Measurements from ENCODE around the gene C1orf159.

Gene C1orf159

GRCh38 chr1:1054099-1054700 is 61.7 kb downstream of the C1orf159 start:
- no peak overlapping the region for H2BK15ac ChIP-seq (replicated peaks; ENCODE audit: low read depth)
- H3K4me2 ChIP-seq (ENCODE audit: low read length) = no peak overlapping the region
- peaks cover 4% of the 10 kb centered on the region for H3K36me3 ChIP-seq (ENCODE audit: control insufficient read depth, insufficient read depth, low read length)
- WGBS (ENCODE audit: extremely low coverage, insufficient coverage, low lambda C conversion rate) = no CpG with 5 or more reads among the region's 18 CpGs
- no peak overlapping the region for H4K5ac ChIP-seq (ENCODE audit: low read length)
- no peak overlapping the region for H2BK120ac ChIP-seq (ENCODE audit: low read depth, low read length)
- no peak overlapping the region for H3K4me3 ChIP-seq (ENCODE audit: low read length)
- no peak overlapping the region for H3K9ac ChIP-seq (ENCODE audit: low read length)
- H3K79me1 ChIP-seq (ENCODE audit: low read length) = no peaks in the 10 kb centered on the region
- H3K4ac ChIP-seq (ENCODE audit: low read depth, low read length) = no peak overlapping the region
- H3K79me2 ChIP-seq (ENCODE audit: control insufficient read depth, insufficient read depth, low read length) = no peaks in the 10 kb centered on the region
- H2AK5ac ChIP-seq (ENCODE audit: low read length) = no peak overlapping the region
- DNase-seq = no peak
- no peak overlapping the region for H4K8ac ChIP-seq (ENCODE audit: low read depth, low read length)
- H3K18ac ChIP-seq (ENCODE audit: low read length) = no peak overlapping the region
- no peaks in the 10 kb centered on the region for H3K4me1 ChIP-seq (ENCODE audit: control insufficient read depth, low read depth, low read length)
- H3K56ac ChIP-seq (ENCODE audit: low read length) = no peak overlapping the region
- no peak overlapping the region for H2BK5ac ChIP-seq (ENCODE audit: low read length)
- no peaks in the 10 kb centered on the region for H3K27me3 ChIP-seq (ENCODE audit: insufficient read depth, low read length, poor library complexity)
- H3K27ac ChIP-seq (ENCODE audit: low read depth, low read length) = no peak overlapping the region
- H3K23ac ChIP-seq (ENCODE audit: low read length) = no peak overlapping the region

DNA sequence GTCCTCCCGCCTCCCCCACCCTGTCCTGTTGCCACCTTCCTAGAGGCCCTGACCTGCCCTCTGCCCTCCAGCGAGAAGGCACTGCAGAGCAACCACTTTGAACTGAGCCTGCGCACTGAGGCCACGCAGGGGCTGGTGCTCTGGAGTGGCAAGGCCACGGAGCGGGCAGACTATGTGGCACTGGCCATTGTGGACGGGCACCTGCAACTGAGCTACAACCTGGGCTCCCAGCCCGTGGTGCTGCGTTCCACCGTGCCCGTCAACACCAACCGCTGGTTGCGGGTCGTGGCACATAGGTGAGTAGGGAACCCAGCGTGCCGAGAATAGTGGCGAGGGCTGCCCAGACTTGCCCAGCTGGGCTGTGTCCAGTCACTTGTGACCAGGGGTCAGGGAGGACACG is 62.2 kb downstream of the C1orf159 start:
- Histone ChIP-seq H3K23ac (ENCODE audit: low read length) (no peak overlapping the region), H3K27ac (ENCODE audit: low read depth, low read length) (no peak overlapping the region), H3K56ac (ENCODE audit: low read length) (no peak overlapping the region), H3K79me1 (ENCODE audit: low read length) (no peaks in the 10 kb centered on the region), H4K8ac (ENCODE audit: low read depth, low read length) (no peak overlapping the region), H3K79me2 (ENCODE audit: control insufficient read depth, insufficient read depth, low read length) (no peaks in the 10 kb centered on the region), H4K5ac (ENCODE audit: low read length) (no peak overlapping the region), H3K4ac (ENCODE audit: low read depth, low read length) (no peak overlapping the region), H2BK15ac (replicated peaks; ENCODE audit: low read depth) (no peak overlapping the region), H2BK120ac (ENCODE audit: low read depth, low read length) (no peak overlapping the region), H2AK5ac (ENCODE audit: low read length) (no peak overlapping the region), H3K4me1 (ENCODE audit: control insufficient read depth, low read depth, low read length) (no peaks in the 10 kb centered on the region), H3K4me2 (ENCODE audit: low read length) (no peak overlapping the region), H2BK5ac (ENCODE audit: low read length) (no peak overlapping the region), H3K27me3 (ENCODE audit: insufficient read depth, low read length, poor library complexity) (no peaks in the 10 kb centered on the region), H3K18ac (ENCODE audit: low read length) (no peak overlapping the region), H3K9ac (ENCODE audit: low read length) (no peak overlapping the region), H3K36me3 (ENCODE audit: control insufficient read depth, insufficient read depth, low read length) (peaks cover 4% of the 10 kb centered on the region), H3K4me3 (ENCODE audit: low read length) (no peak overlapping the region)
- no CpG with 5 or more reads among the region's 18 CpGs for WGBS (ENCODE audit: extremely low coverage, insufficient coverage, low lambda C conversion rate)
- no peak for DNase-seq

DNA sequence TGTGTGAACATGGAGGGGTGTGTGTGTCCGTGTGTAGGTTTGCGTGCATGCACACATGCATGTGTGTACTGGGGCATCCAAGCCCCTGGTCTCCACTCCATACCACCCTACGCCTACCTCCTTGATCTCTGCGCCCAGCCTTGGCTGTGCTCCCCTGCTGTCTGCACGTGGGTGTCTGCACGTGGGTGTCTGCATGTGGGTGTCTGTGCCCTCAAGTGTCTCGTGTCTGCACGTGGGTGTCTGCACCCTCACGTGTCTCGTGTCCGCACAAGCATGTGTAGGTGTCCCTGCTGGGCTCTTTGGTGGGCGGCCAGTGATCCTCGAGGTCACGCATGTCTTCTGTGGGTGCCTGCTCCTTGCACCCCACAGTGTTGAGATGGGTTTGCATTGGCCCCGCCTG is 62.9 kb downstream of the C1orf159 start:
- no CpG with 5 or more reads among the region's 15 CpGs for WGBS (ENCODE audit: extremely low coverage, insufficient coverage, low lambda C conversion rate)
- Histone ChIP-seq H4K8ac (ENCODE audit: low read depth, low read length) (no peak overlapping the region), H2BK5ac (ENCODE audit: low read length) (no peak overlapping the region), H3K79me2 (ENCODE audit: control insufficient read depth, insufficient read depth, low read length) (no peaks in the 10 kb centered on the region), H2BK120ac (ENCODE audit: low read depth, low read length) (no peak overlapping the region), H3K27me3 (ENCODE audit: insufficient read depth, low read length, poor library complexity) (no peaks in the 10 kb centered on the region), H2AK5ac (ENCODE audit: low read length) (no peak overlapping the region), H3K56ac (ENCODE audit: low read length) (no peak overlapping the region), H3K36me3 (ENCODE audit: control insufficient read depth, insufficient read depth, low read length) (peaks cover 4% of the 10 kb centered on the region), H4K5ac (ENCODE audit: low read length) (no peak overlapping the region), H3K27ac (ENCODE audit: low read depth, low read length) (no peak overlapping the region), H3K9ac (ENCODE audit: low read length) (no peak overlapping the region), H3K18ac (ENCODE audit: low read length) (no peak overlapping the region), H3K4me2 (ENCODE audit: low read length) (no peak overlapping the region), H3K79me1 (ENCODE audit: low read length) (no peaks in the 10 kb centered on the region), H3K4me1 (ENCODE audit: control insufficient read depth, low read depth, low read length) (no peaks in the 10 kb centered on the region), H3K23ac (ENCODE audit: low read length) (no peak overlapping the region), H3K4me3 (ENCODE audit: low read length) (no peak overlapping the region), H2BK15ac (replicated peaks; ENCODE audit: low read depth) (no peak overlapping the region), H3K4ac (ENCODE audit: low read depth, low read length) (no peak overlapping the region)
- no peak for DNase-seq

GRCh38 chr1:1052003-1052840 is 63.7 kb downstream of the C1orf159 start:
- no peak overlapping the region for H3K23ac ChIP-seq (ENCODE audit: low read length)
- H2BK5ac ChIP-seq (ENCODE audit: low read length) = no peak overlapping the region
- no peaks in the 10 kb centered on the region for H3K79me2 ChIP-seq (ENCODE audit: control insufficient read depth, insufficient read depth, low read length)
- H4K8ac ChIP-seq (ENCODE audit: low read depth, low read length) = no peak overlapping the region
- no peaks in the 10 kb centered on the region for H3K4me1 ChIP-seq (ENCODE audit: control insufficient read depth, low read depth, low read length)
- no peak overlapping the region for H3K18ac ChIP-seq (ENCODE audit: low read length)
- H3K56ac ChIP-seq (ENCODE audit: low read length) = no peak overlapping the region
- no peak overlapping the region for H3K27ac ChIP-seq (ENCODE audit: low read depth, low read length)
- no peak overlapping the region for H2BK15ac ChIP-seq (replicated peaks; ENCODE audit: low read depth)
- no peak for DNase-seq
- no peaks in the 10 kb centered on the region for H3K27me3 ChIP-seq (ENCODE audit: insufficient read depth, low read length, poor library complexity)
- no peak overlapping the region for H4K5ac ChIP-seq (ENCODE audit: low read length)
- peaks cover 4% of the 10 kb centered on the region for H3K36me3 ChIP-seq (ENCODE audit: control insufficient read depth, insufficient read depth, low read length)
- no peak overlapping the region for H2AK5ac ChIP-seq (ENCODE audit: low read length)
- WGBS (ENCODE audit: extremely low coverage, insufficient coverage, low lambda C conversion rate) = no CpG with 5 or more reads among the region's 29 CpGs
- H3K4me3 ChIP-seq (ENCODE audit: low read length) = no peak overlapping the region
- H3K9ac ChIP-seq (ENCODE audit: low read length) = no peak overlapping the region
- H3K4ac ChIP-seq (ENCODE audit: low read depth, low read length) = no peak overlapping the region
- no peaks in the 10 kb centered on the region for H3K79me1 ChIP-seq (ENCODE audit: low read length)
- no peak overlapping the region for H3K4me2 ChIP-seq (ENCODE audit: low read length)
- H2BK120ac ChIP-seq (ENCODE audit: low read depth, low read length) = no peak overlapping the region

DNA sequence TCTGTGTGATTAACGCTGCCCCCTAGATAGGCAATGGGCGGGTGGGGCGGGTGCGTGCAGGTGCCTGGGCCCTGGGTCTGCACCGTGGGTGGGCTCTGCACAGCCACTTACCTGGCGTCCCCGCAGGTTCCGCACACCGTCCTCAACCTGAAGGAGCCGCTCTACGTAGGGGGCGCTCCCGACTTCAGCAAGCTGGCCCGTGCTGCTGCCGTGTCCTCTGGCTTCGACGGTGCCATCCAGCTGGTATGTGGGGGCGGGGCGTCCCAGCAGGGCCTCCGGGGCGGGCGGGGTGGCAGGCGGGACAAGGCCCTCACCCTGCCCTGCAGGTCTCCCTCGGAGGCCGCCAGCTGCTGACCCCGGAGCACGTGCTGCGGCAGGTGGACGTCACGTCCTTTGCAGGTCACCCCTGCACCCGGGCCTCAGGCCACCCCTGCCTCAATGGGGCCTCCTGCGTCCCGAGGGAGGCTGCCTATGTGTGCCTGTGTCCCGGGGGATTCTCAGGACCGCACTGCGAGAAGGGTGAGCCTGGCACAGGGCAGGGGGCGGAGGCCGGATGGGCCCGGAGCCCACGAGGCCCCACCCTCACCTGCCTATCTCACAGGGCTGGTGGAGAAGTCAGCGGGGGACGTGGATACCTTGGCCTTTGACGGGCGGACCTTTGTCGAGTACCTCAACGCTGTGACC is 64.6 kb downstream of the C1orf159 start:
- no peak overlapping the region for H4K8ac ChIP-seq (ENCODE audit: low read depth, low read length)
- WGBS (ENCODE audit: extremely low coverage, insufficient coverage, low lambda C conversion rate) = no CpG with 5 or more reads among the region's 46 CpGs
- H2AK5ac ChIP-seq (ENCODE audit: low read length) = no peak overlapping the region
- no peak overlapping the region for H3K4me3 ChIP-seq (ENCODE audit: low read length)
- no peak overlapping the region for H3K27ac ChIP-seq (ENCODE audit: low read depth, low read length)
- H3K27me3 ChIP-seq (ENCODE audit: insufficient read depth, low read length, poor library complexity) = no peaks in the 10 kb centered on the region
- DNase-seq = no peak
- no peak overlapping the region for H2BK120ac ChIP-seq (ENCODE audit: low read depth, low read length)
- no peaks in the 10 kb centered on the region for H3K79me2 ChIP-seq (ENCODE audit: control insufficient read depth, insufficient read depth, low read length)
- no peaks in the 10 kb centered on the region for H3K79me1 ChIP-seq (ENCODE audit: low read length)
- H3K18ac ChIP-seq (ENCODE audit: low read length) = no peak overlapping the region
- no peak overlapping the region for H3K4ac ChIP-seq (ENCODE audit: low read depth, low read length)
- H3K4me2 ChIP-seq (ENCODE audit: low read length) = no peak overlapping the region
- H3K4me1 ChIP-seq (ENCODE audit: control insufficient read depth, low read depth, low read length) = no peaks in the 10 kb centered on the region
- H3K56ac ChIP-seq (ENCODE audit: low read length) = no peak overlapping the region
- no peak overlapping the region for H2BK15ac ChIP-seq (replicated peaks; ENCODE audit: low read depth)
- no peak overlapping the region for H2BK5ac ChIP-seq (ENCODE audit: low read length)
- H3K9ac ChIP-seq (ENCODE audit: low read length) = no peak overlapping the region
- H3K23ac ChIP-seq (ENCODE audit: low read length) = no peak overlapping the region
- peaks cover 4% of the 10 kb centered on the region for H3K36me3 ChIP-seq (ENCODE audit: control insufficient read depth, insufficient read depth, low read length)
- no peak overlapping the region for H4K5ac ChIP-seq (ENCODE audit: low read length)
